ENCODE data around the gene CDRT15. TPM values are rescaled to one million over a fixed set of nuclear protein-coding genes. Genes with fewer than 3 reads are reported as not detected.
"Not testable (repeated sequence)": the region's sequence is repeated elsewhere in the genome, so short reads cannot be mapped to it uniquely, and the experiment has no call there.

The CDRT15 gene
- not detected for total RNA-seq

DNA sequence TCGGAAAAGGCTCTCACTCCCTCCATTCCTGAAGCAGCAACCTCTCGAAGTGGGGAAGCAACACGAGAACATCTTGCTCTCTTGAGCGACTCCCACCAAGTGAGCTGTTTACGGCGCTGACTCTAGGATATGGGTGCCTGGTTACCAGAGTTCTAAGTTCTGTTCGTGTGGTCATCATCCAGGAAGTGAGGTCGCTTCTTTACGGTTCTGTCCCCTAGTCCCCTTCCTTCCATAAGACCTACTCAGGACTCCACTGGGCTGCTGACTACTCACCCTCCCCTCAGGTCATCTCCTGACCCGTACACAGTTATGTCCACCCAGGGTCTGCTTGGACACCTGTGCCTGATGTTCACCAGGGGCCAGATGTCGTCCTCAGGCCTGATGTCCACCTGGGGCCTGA is at the start of gene CDRT15:
Gene CDRT15 (minus strand): TSS at position 101 of the 400 bp plus-strand sequence. CDS start 29 bp downstream, at position 72.
- DNase-seq, result not testable (repeated sequence)

DNA sequence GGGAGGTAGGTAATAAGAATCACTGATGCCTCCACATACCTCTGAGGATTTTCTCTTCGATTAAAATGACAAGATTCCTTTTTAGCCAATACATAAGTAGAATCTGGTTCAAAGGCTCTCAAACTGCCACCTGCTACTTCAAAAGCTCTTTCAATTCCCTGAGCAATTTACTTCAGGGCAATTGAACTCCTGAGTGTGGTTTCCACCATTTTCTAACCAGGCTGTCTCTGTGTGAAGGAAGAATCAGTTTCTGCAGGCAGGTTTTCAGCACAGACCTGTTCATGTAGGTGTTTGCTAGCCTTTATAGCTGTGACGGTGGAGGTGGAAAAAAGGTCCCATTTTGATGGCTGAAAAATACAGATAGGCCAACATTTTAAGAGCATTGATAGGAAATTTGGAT is 46.1 kb upstream of the CDRT15 start:
- DNase-seq, result no peak

DNA sequence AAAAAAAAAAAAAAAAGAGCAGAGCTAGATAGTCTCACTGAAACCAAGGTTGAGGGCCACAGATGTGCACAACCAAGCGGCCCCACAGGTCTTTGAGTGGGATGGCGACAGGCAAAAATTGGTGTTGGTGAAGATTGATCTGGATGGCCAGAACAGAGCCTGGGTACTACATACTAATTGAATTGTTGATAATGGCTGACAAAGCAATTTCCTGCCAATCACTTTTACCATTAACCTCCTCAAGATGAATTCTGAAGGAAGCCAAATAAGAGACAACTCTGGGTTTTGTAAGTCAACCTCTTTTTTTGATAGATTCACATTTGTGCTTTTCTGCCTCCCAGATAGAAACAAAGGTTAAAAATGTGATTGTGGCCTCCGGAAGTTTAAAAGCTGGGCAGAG is 44.9 kb upstream of the CDRT15 start:
- no peak for DNase-seq

DNA sequence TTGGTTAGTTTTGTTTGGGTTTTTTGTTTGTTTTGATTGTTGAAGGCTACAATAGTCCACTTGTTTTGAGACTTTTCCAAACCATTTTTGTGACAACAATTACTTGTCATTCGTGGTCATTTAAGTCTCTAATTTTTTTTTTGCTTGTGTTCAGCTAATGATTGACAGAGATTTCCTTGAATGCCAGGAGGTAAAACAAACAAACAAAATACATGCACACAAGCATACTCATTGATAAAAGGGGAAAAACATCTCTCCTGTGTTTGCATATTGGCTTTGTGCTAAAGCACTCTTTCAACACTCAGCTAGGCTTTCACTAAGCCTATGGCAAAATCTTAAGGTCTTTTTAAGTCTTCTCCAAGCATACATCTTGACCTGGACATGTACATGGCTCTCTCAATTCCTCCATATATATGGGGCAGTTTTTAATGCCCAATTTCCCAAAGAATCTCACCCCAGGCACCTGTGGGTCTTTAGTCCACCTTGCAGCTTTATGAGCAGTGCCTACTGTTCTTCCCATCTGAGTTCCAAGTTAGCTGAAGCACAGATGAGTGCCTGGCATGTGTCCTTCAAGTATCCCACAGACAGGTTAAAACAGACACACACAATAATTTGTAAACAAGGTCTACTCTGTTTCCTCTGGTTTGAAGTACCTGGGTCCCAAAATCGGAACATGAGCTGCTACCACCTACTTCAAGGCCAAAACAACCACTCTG is 40.0 kb upstream of the CDRT15 start:
- DNase-seq, result no peak

DNA sequence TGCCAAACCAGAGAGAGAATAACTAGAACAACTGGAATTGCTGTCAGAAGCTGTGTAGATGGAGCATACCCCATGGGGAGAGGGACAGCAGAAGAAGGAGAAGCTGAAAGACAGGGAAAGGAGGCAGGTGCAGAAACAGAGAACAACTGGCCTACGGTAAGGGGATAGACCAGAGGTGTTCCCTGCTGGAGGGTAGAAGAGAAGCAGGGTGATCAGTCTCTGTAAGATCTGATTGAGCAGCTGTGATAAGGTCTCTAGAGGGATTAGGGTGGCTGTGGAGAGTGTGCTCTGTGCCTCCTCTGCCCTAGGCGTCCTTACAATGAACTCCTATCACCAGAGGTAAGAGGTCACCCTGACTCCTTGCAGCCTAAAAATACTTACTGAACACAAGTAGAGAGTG is 33.8 kb upstream of the CDRT15 start:
- no peak for DNase-seq

- DNase-seq, result no peak
These were observed 32.8 kb upstream of the CDRT15 start for GRCh38 chr17:14269473-14269872.

- no peak for DNase-seq
These were observed 31.6 kb upstream of the CDRT15 start for GRCh38 chr17:14268264-14268663.

- no peak for DNase-seq
These were observed 24.7 kb upstream of the CDRT15 start for GRCh38 chr17:14261406-14261805.

- DNase-seq, result no peak
These were observed 9.0 kb upstream of the CDRT15 start for GRCh38 chr17:14245629-14246028.

DNA sequence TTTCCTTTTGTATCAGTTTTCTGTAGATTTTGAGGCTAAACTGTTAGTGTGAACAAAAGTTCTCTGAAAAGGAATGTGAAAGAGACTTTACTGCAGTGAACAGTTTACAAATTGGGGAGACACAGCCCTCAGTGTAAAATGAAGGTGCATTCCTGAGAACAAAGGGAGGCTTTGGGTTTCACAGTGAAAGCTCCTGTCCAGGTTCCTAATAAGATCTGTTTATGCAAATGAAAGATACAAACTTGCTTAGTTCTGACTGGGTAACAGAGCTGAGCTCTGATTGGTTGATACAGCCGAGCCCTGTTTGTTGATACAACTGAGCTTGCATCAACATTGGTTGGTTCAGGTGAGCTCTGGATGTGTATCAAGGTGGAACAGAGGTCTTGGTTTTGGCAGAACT is 8.3 kb upstream of the CDRT15 start:
- no peak for DNase-seq

DNA sequence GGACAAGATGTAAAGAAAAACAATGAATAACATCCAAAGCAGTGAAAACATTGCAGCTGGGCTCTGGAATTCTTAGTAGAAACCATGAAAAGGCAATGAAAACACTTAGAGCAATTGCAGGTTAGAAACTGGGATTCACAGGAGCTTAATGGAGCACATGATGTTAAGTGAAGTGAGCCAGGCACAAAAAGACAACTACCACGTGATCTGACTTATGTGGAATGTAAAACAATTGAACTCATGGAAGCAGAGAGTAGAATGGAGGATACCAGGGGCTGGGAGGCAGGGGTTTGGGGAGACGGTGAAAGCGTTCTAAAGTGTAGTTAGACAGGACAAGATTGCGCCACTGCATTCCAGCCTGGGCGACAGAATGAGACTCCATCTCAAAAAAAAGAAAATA is 2.6 kb upstream of the CDRT15 start:
- not testable (repeated sequence) for DNase-seq

DNA sequence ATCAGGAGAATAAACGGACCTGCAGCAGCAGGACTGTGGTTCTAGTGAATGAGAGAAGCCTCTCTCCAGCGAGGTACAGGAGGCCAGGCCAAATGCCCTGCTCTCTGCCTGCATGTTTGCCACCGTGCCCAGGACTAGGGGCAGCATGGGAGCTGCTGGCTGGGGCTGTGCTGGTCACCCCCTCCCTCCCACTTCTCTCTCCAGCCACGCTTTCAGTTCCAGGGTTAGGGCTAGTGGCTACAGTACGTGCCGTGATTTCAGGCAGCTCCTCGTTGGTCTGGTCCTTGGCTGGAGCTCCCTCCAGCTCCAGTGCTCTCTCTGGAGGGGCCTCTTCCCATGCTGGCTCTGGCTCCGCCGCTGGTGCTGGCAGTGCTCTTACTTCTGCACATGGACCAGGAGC is 630 bp downstream of the CDRT15 start:
- DNase-seq, result not testable (repeated sequence)

DNA sequence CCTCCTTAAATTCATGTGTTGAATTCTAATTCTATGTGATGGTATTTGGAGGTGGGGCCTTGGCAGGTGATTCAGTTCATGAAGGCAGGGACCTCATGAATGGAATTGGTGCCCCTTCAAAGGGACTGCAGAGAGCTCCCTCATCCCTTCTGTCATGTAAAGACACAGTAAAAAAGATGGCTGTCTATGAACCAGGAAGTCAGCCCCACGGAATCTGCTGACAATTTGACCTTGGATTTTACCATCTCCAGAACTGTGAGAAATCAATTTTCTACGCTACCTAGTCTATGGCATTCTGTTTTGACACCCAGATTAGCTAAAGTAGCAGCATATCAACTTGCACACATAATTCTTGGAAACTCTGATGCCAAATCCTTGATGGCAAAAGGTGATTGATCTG is 1.6 kb downstream of the CDRT15 start:
- not testable (repeated sequence) for DNase-seq

- DNase-seq, result not testable (repeated sequence)
These were observed 5.5 kb downstream of the CDRT15 start for GRCh38 chr17:14231187-14231586.

DNA sequence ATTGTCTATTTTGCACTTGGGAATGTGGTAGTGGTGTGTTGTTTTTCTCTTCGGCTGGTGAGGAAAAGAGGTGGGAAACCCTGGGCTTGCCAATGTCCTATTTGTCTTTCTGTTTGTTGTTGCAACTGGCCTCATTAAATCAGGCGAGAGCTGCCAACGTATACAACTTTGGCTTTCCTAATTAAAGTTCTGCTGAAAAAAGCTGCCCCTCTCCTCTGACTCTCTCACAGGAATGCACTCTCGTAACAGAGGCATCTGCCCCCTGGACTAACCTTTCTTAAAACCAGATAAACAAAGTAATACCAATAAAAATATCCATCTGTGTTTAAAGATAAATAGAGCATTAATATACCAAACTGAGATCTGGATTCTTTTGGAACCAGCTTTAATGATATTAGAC is 7.8 kb downstream of the CDRT15 start:
- no peak for DNase-seq

GRCh38 chr17:14227052-14227451 is 9.6 kb downstream of the CDRT15 start:
- DNase-seq, result no peak

- no peak for DNase-seq
These were observed 11.2 kb downstream of the CDRT15 start for GRCh38 chr17:14225254-14225980.

GRCh38 chr17:14222611-14223010 is 14.1 kb downstream of the CDRT15 start:
- DNase-seq, result no peak

DNA sequence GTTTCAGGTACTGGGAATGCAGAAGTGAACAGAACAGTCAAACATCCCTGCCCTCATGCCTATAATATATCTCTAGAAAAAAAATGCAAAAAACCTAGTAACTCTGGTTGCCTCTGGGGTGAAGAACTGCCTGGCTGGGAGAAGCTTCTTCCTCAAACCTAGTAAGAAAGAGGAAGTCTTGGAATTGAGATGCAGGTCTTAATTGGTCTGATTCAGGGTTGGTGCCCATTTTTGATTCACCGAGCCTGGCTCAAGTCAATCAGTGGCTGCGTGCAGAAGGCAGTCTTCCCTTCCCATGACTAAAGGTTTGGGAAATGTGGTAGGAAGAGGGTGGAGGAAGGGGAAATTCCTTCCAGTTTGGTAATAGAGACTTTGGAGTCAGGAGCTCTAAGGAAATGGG is 22.4 kb downstream of the CDRT15 start:
- DNase-seq, result no peak

DNA sequence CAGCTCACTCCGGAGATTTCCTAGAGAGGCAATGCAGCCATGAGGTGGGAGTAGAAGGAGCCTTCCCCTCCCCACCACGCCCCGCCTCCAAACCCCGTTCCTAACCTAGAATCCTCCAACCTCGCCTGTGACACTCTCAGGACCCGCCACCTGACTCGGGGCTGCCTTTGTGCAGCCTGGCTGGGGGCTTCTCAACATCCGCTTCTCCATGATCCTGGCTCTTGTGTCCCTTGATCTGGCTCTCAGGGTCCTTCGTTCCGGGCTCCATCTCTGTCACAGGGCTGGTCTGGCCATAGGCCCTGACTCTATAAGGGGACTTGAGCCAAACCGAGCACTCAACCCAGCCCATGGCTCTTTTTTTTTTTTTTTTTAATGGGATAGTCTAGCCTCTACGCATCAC is 24.3 kb downstream of the CDRT15 start:
- no peak for DNase-seq

DNA sequence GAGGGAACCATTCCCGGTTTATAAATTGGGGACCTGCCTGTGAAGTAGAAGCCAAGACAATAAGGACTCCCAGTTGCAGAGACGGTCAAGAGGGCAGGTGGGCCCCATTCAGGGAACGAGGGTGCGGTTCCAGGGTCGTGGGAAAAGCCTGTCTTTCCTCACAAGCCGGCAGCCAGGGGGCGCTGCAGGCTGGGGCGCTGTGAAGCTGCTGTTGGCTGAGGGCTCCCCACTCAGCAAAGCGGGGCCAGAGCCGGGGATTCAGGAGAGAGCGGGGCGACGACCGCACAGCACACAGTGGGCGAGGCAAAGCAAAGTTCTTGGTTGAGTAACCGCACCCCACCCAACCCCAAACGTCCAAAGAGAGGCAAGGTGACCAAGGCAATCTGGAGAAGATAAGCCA is 24.9 kb downstream of the CDRT15 start:
- DNase-seq, result no peak

- DNase-seq, result no peak
These were observed 25.4 kb downstream of the CDRT15 start for GRCh38 chr17:14211246-14211645.

GRCh38 chr17:14209215-14209614 is 27.4 kb downstream of the CDRT15 start:
- DNase-seq, result no peak

DNA sequence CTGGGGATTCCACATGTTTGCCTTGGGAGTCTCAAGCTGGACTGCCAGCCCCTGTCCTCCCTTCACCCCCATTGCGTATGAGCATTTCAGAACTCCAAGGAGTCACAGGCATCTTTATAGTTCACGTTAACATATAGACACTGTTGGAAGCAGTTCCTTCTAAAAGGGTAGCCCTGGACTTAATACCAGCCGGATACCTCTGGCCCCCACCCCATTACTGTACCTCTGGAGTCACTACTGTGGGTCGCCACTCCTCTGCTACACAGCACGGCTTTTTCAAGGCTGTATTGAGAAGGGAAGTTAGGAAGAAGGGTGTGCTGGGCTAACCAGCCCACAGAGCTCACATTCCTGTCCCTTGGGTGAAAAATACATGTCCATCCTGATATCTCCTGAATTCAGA is 28.9 kb downstream of the CDRT15 start:
- no peak for DNase-seq

Measured in occipital lobe (tissue), 2 donors.